A549 treated with CORT108297 at 1 μM for 4 hours (cell line): ENCODE measurements around the gene MYNN. TPM values are rescaled to one million over a fixed set of nuclear protein-coding genes. Genes with fewer than 3 reads are reported as not detected.

Source experiments
- total RNA-seq: library from RNA; stranded (reverse); fragments of 200-300 nt; extraction: Qiagen RNA extraction; gene quantifications from 5 replicates; pipeline ENCODE4 v1.2.3, GENCODE V29; 2022

The MYNN gene
- 8.6 to 11.7 TPM (median 8.9 TPM) in 5 replicates for total RNA-seq

GRCh38 chr3:169772897-169773816 lies at the start of gene MYNN:
Gene MYNN, plus strand, starts transcription at chr3:169773396. Its CDS starts 900 bp downstream, at chr3:169774296.

GRCh38 chr3:169764882-169765612 lies 8.1 kb upstream of the MYNN start, which contains the start of gene TERC:
Gene TERC, minus strand, starts transcription at chr3:169765060.

GRCh38 chr3:169769287-169770181 lies 3.7 kb upstream of the MYNN start, which contains the start of gene ACTRT3:
Gene ACTRT3, minus strand, starts transcription at chr3:169769561. Its CDS starts 41 bp downstream, at chr3:169769520.

GRCh38 chr3:169812332-169813235 lies 39.4 kb downstream of the MYNN start, which contains the start of the genes LRRC34 and LRRIQ4:
Gene LRRC34, minus strand, starts transcription at chr3:169812904. Its CDS starts 356 bp downstream, at chr3:169812548.
Gene LRRIQ4, plus strand, starts transcription at chr3:169812870. Its CDS starts 9,052 bp downstream, at chr3:169821922.

Other genes starting within 250 kb of the MYNN start
- 0.15 TPM in 1 of 5 replicates, not detected in the others for gene MECOM, start 109.7 kb upstream of the MYNN start, total RNA-seq
- gene TERC, start 8.3 kb upstream of the MYNN start, total RNA-seq, result 0.35 TPM in 1 of 5 replicates, not detected in the others
- 2.5 to 3.2 TPM (median 2.7 TPM) in 5 replicates for gene ACTRT3, start 3.8 kb upstream of the MYNN start, total RNA-seq
- not detected in 5 replicates for gene LRRIQ4, start 39.5 kb downstream of the MYNN start, total RNA-seq
- not detected in 5 replicates for gene LRRC34, start 39.5 kb downstream of the MYNN start, total RNA-seq
- 0.02 TPM in 1 of 5 replicates, not detected in the others for gene LRRC31, start 96.5 kb downstream of the MYNN start, total RNA-seq
- not detected in 5 replicates for gene SAMD7, start 138.2 kb downstream of the MYNN start, total RNA-seq
- 70.2 to 148 TPM (median 86.7 TPM) in 5 replicates for gene SEC62, start 193.4 kb downstream of the MYNN start, total RNA-seq